PC-9 (cell line): ENCODE data around the gene MYOF. TPM values are rescaled to one million over a fixed set of nuclear protein-coding genes. Genes with fewer than 3 reads are reported as not detected.

Experiments
- BruUV-seq: library from RNA; stranded (reverse); fragments of 400-500 nt; replicated peaks from 2 replicates; lab custom pipeline; 2021; lab: Mats Ljungman, UMichigan
- CTCF ChIA-PET: fragments of 300-600 bp; sonication (Branson Sonifier 250); formaldehyde crosslinking; loops from one replicate; lab custom pipeline; 2022; ENCODE audit warnings: antibody characterized with exemption; lab: Charles Lee
- POLR2A ChIA-PET: fragments of 300-600 bp; sonication (Branson Sonifier 250); formaldehyde crosslinking; loops from one replicate; lab custom pipeline; 2022; ENCODE audit warnings: antibody characterized with exemption; ENCODE audit not compliant: unreplicated experiment; lab: Charles Lee
- DNase-seq, 2 experiments: peaks; one replicate each; pipeline versions ENCODE4 v3.0.0 to v3.0.0-alpha.2; 2015 to 2022; ENCODE audit warnings: mixed read lengths in 1 of 2
- H2AFZ ChIP-seq: fragments of 200-600 bp; sonication (generic); 2 replicates; pipeline ENCODE4 v1.8.1; 2017; ENCODE audit warnings: antibody characterized with exemption
- H3F3A ChIP-seq: fragments of 200-600 bp; sonication (generic); 2 replicates; pipeline ENCODE4 v1.8.1; 2017; ENCODE audit warnings: antibody characterized with exemption, mild to moderate bottlenecking, low read depth; ENCODE audit not compliant: insufficient read depth
- H3K27ac ChIP-seq: fragments of 200-600 bp; sonication (generic); 2 replicates; pipeline ENCODE4 v1.6.1; 2016; ENCODE audit warnings: mixed run types
- H3K27me3 ChIP-seq: fragments of 200-600 bp; sonication (generic); 2 replicates; pipeline ENCODE4 v1.6.1; 2016; ENCODE audit warnings: low read depth, mixed run types; ENCODE audit not compliant: insufficient read depth
- H3K36me3 ChIP-seq: fragments of 200-600 bp; sonication (generic); 2 replicates; pipeline ENCODE4 v1.6.1; 2016; ENCODE audit warnings: low read depth, mixed run types
- H3K4me1 ChIP-seq: fragments of 200-600 bp; sonication (generic); replicated peaks from 2 replicates; pipeline ENCODE4 v1.6.1; 2016; ENCODE audit warnings: mixed run types; ENCODE audit not compliant: insufficient read depth
- H3K4me2 ChIP-seq: fragments of 200-600 bp; sonication (generic); 2 replicates; pipeline ENCODE4 v1.6.1; 2017; ENCODE audit warnings: mixed run types
- H3K4me3 ChIP-seq: fragments of 200-600 bp; sonication (generic); 2 replicates; pipeline ENCODE4 v1.6.1; 2016; ENCODE audit warnings: mixed run types
- H3K79me2 ChIP-seq: fragments of 200-600 bp; sonication (generic); 2 replicates; pipeline ENCODE4 v1.6.1; 2017; ENCODE audit warnings: low read depth, mixed run types
- H3K9me2 ChIP-seq: fragments of 200-600 bp; sonication (generic); 2 replicates; pipeline ENCODE4 v1.8.1; 2017; ENCODE audit warnings: mild to moderate bottlenecking; ENCODE audit not compliant: insufficient read depth
- H3K9me3 ChIP-seq: fragments of 200-600 bp; sonication (generic); 2 replicates; pipeline ENCODE4 v1.8.1; 2016; ENCODE audit warnings: low read depth; ENCODE audit not compliant: insufficient read depth
- H4K20me1 ChIP-seq: fragments of 200-600 bp; sonication (generic); 2 replicates; pipeline ENCODE4 v1.8.1; 2017; ENCODE audit not compliant: insufficient read depth
- CTCF ChIP-seq: fragments of 200-600 bp; sonication (generic); conservative IDR thresholded peaks from 2 replicates; pipeline ENCODE4 v1.6.1; 2017; ENCODE audit warnings: mixed run types, antibody characterized with exemption, mild to moderate bottlenecking, moderate library complexity
- EZH2 ChIP-seq: fragments of 200-600 bp; sonication (generic); IDR thresholded peaks from 2 replicates; pipeline ENCODE4 v1.8.0; 2017; ENCODE audit warnings: antibody characterized with exemption, low read depth
- intact Hi-C: fragments of 100-400 bp; cut with micrococcal nuclease; formaldehyde crosslinking; loops from one replicate; pipeline ENCODE4 v1.10.0; 2022; ENCODE audit not compliant: unreplicated experiment
- total RNA-seq: library from RNA; stranded (reverse); gene quantifications from 2 replicates; pipeline ENCODE4 v1.2.3, GENCODE V29; 2021

The MYOF gene
- total RNA-seq, 1 experiment from 2014 or later: 274 TPM

- Histone ChIP-seq H3K9me2 (no peaks in the 10 kb centered on the region), H3K4me1 (no peaks in the 10 kb centered on the region), H3K4me3 (no peak overlapping the region), H3K9me3 (no peaks in the 10 kb centered on the region), H3K79me2 (no peaks in the 10 kb centered on the region), H3K36me3 (no peaks in the 10 kb centered on the region), H4K20me1 (no peaks in the 10 kb centered on the region), H3K27me3 (no peaks in the 10 kb centered on the region), H3F3A (no peaks in the 10 kb centered on the region), H2AFZ (no peak overlapping the region), H3K4me2 (no peak overlapping the region), H3K27ac (no peak overlapping the region)
- TF ChIP-seq EZH2: no peak
- TF ChIP-seq CTCF: no peak
- no peak for DNase-seq
- intact Hi-C loops: no loop called here
- ChIA-PET POLR2A (no interaction called here), CTCF (no interaction called here)
- no TSS peak for BruUV-seq
Observed at GRCh38 chr10:93271347-93271746, 210.8 kb downstream of the MYOF start.

- no peaks in the 10 kb centered on the region for H3K36me3 ChIP-seq
- H3K27me3 ChIP-seq: no peaks in the 10 kb centered on the region
- ChIA-PET POLR2A (no interaction called here), CTCF (no interaction called here)
- no peaks in the 10 kb centered on the region for H3K4me1 ChIP-seq
- intact Hi-C loops: no loop called here
- no peak overlapping the region for H3K4me2 ChIP-seq
- no peak overlapping the region for H3K4me3 ChIP-seq
- no peak overlapping the region for H2AFZ ChIP-seq
- no peaks in the 10 kb centered on the region for H3K79me2 ChIP-seq
- TF ChIP-seq CTCF: no peak
- no peak for TF ChIP-seq EZH2
- no TSS peak for BruUV-seq
- no peak for DNase-seq
- H3K9me2 ChIP-seq: no peaks in the 10 kb centered on the region
- no peaks in the 10 kb centered on the region for H4K20me1 ChIP-seq
- no peaks in the 10 kb centered on the region for H3F3A ChIP-seq
- no peaks in the 10 kb centered on the region for H3K9me3 ChIP-seq
- no peak overlapping the region for H3K27ac ChIP-seq
Observed at GRCh38 chr10:93269281-93269680, 212.9 kb downstream of the MYOF start.

- no peaks in the 10 kb centered on the region for H3K9me3 ChIP-seq
- POLR2A ChIA-PET: no interaction called here
- intact Hi-C loops: no loop called here
- no peak for DNase-seq
- H3K4me2 ChIP-seq: no peak overlapping the region
- H3K27me3 ChIP-seq: no peaks in the 10 kb centered on the region
- H3K9me2 ChIP-seq: no peaks in the 10 kb centered on the region
- H3K79me2 ChIP-seq: no peaks in the 10 kb centered on the region
- no peak overlapping the region for H2AFZ ChIP-seq
- no peaks in the 10 kb centered on the region for H4K20me1 ChIP-seq
- CTCF ChIA-PET: no interaction called here
- no TSS peak for BruUV-seq
- no peaks in the 10 kb centered on the region for H3F3A ChIP-seq
- no peak overlapping the region for H3K27ac ChIP-seq
- no peak overlapping the region for H3K4me3 ChIP-seq
- H3K36me3 ChIP-seq: no peaks in the 10 kb centered on the region
- H3K4me1 ChIP-seq: no peaks in the 10 kb centered on the region
- TF ChIP-seq CTCF (no peak), EZH2 (no peak)
Observed at GRCh38 chr10:93268021-93268420, 214.1 kb downstream of the MYOF start.
